ENCODE data around the gene PLB1.
A peak's percentile ranks its signal among the peaks of the same experiment; 100 is the strongest.

The PLB1 gene

DNA sequence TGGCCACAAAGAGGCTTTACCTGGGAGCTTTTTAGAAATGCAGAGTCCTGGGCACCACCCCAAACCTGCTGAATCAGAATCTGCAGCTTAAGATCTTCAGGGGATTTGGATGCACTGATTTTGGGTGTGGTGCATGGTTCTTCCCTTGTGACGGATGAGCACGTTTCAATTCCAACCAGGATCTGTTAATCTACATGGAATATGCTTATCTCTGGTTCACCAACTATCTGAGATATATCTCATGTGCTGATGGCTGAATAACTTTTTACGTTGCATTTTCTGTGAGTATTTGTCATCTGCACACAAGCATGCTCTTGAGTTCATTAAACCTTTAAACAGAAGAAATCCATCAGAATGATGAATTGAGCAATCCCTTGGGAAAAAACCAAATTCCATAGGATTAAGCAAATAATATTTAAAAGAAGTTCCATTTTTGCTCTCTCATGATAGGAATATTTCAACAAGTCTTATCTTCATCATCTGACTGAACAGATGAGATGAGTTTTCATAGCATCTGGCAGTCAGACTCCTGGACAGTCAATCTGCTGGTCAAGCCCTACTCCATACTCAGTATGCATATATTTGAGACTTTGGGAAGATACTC lies 120.6 kb downstream of the PLB1 start:
- DNase-seq = no peak

DNA sequence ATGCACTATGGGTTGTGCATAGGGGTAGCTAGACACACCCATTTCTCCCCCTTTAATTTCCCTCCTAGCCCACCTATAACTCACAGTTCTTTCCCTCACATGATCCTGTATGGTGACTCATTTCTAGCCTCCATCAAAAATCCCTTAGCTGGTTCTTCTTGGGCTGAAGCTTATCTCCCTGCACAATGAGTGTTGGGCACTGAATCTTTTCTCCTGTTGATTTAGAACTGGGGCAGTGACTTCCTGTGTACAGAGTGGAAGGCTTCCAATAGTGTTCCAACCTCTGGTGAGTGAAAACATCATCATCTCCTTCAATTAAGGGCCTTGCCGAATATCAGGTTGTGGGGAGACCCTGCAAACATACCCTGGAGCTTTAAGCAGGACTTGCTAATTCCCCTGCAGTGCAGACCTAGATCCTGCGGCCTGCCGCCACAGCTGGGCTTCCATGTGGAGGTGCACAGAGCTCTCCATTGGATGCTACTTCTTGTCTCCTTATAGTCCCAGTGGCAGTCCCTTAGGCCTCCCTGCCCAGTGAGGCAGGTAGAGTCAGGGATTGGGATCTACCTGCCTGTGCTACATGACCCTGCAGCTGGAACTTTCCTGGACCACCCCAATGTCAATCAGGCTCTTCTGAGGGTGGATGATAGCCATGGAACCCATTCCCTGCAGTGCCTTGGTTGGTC lies 121.8 kb downstream of the PLB1 start:
- no peak for DNase-seq

DNA sequence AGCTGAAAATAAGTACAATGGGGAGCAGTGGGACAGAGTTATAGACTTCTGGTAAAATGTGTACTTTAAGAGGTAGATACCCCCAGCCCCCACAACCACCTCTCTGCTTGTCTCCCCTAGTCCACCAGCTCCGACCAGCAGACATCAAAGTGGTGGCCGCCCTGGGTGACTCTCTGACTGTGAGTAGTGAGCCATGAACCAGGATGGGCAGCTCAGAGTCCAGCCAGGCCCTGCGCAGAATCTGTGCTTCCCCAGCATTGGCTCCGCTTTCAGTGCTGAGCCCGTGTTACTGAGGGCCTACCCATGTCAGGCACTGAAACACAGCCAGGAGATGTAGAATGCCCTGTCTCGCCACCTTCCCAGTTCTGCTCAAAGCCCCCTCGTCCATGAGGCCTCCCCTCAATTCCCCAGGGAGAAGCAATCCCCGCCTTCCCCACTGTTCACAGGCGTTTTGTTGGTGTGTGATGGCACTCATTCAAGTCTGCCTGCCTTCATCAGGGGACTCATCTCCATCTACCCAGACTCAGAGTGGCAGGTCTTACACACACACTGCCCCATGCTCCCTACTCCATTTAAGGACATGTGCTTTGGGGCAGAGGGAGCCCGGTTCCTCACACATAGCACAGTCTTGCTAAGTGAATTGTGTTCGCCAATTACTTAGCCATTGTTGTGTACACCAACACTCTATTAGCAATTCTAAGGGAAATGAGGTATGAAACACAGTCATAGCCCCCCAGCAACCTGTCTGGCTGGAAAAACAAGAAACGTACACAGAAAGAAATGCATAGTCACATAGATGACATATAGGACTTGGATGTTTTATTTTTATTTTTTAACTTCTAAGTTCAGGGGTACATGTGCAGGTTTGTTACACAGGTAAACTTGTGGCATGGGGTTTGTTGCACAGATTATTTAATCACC lies 122.6 kb downstream of the PLB1 start:
- DNase-seq = no peak

DNA sequence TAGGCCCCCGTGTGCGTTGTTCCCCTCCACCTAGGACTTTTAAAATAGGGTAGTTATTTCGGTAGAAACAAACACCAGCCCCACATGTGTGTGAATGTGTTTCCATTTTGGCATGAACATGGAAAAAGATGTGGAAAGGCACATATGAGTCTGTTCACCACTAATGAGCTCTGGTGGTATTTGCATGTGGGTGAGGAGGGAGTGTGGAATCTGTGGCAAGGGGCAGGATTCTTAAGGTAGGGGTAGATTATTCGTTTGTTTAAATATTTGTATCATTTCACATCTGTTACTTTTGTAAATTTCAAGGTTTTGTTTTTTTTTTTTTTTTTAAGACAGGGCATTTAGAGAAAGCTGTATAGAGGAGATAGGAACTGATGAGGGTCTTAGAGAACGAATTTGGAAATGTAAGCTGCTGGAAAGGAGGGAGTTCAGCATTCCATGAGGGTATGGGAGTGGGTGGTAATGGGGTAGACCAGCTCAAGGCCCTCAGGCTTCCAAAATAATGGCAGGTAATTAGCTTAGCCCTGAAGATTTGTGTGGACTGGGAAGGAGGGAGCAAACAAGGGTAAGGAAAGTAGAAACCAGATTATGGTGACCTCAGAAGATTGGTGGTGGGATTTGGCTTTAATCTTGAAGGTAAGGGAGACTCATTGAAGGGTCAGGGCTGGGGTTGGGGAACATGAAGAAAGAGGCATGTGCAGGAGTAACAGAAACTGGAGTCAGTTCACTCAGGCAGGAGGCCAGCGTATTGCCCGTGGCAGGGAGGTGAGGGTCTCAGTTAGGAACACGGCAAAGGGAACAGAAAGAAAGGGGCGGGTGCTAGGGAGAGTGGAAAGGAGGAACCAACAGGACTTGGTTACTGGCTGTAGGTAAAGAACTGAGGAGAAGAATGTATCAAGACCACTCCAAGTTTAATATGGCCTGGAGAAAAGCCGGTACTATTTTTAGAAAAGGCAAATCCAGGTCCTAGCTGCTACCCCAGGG lies 123.6 kb downstream of the PLB1 start:
- DNase-seq = no peak

DNA sequence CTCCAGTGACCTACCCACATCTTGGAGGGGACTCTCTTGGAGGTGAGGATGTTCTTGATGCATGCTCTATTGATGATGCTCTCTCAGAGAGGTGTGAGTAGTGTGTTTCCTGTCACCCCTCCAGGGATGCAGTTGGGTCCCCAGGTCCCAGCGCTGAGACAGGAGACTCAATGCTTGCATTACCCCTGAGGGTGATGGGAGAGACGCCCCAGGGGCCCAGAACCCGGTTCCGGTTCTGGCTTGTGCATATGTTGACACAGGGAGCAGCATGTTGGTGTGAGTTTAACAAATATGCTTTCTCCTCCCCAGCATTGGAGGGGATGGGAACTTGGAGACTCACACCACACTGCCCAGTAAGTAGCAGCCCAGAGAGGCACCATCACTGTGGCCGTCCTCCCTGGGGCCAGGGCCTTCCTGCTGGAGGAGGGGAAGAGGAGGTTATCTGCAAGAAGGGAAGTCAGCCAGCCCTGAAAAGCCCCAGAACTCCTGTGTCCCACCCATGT lies 124.5 kb downstream of the PLB1 start:
- no peak for DNase-seq

DNA sequence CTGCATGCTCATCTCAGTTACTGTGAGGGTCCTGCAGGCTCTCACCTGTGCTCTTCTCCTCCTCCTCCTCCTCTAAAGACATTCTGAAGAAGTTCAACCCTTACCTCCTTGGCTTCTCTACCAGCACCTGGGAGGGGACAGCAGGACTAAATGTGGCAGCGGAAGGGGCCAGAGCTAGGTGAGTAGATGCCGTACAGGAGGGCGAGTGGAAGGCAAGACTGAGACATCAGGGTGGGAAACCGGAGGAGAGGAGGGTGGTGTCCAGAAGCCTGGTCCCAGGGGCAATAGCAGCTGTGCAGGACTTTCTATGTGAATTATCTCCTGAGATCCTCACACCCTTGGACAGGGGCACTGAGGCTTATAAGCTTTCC lies 124.9 kb downstream of the PLB1 start:
- no peak for DNase-seq

DNA sequence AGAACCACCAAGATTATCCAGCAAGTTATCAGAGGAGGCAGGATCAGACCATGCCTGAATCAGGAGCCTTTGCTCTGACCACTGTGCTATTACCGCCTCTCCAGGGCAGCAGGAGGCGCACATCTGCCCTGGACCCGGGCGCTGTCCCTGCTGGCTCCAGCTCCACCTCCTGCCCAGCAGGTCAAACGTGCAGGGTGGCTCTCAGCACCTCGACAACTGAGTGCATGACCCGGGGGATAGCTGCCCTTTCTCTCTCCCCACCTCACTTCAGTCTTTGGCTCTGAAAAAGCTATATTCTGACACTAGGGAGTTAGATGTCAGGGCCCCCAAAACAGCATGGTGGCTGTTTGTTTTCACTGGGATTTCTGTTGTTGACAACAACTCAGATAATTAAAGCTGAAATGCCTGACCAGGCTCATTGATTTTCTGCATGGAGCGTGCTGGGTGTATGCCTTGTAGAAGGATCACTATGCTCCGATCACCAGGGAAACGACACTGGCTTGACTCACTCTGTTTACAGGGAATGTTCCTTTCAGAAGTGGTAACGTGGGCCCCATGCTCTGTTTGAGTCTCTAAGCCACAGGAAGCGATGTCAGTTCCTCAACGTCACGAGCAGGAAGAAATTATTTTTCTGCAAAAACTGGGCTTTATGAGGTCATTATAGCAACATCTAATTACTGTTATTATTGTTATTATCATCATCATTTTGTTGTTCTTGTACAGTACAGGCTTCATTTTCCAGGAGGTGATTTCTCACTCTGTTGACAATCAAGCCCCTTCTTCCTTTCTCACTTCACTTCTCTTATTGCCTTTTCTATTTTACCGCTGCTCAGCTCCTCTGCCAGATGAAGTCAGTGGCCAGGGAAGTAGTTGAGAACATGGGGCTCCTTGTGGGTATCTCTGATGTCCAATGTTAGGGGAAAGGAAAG lies 125.6 kb downstream of the PLB1 start:
- peak; percentile 91 for DNase-seq

DNA sequence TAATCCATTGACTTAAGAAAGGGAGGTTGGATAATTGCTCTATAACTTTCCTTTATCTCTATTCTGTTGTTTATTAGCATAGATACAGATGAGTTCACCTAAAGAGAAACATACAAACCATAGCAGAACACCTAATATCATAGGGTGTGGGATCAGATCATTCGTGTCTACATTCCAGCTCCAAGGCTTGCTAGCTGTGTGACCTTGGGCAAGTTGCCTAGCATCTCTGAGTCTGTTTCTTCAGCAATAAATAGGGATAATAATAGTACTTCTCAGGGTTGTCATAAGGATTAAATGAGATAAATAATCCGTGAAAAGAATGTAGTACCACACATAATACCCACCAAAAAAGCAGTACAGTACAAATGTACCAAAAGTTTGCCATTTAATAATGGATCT lies 126.2 kb downstream of the PLB1 start:
- DNase-seq = no peak

DNA sequence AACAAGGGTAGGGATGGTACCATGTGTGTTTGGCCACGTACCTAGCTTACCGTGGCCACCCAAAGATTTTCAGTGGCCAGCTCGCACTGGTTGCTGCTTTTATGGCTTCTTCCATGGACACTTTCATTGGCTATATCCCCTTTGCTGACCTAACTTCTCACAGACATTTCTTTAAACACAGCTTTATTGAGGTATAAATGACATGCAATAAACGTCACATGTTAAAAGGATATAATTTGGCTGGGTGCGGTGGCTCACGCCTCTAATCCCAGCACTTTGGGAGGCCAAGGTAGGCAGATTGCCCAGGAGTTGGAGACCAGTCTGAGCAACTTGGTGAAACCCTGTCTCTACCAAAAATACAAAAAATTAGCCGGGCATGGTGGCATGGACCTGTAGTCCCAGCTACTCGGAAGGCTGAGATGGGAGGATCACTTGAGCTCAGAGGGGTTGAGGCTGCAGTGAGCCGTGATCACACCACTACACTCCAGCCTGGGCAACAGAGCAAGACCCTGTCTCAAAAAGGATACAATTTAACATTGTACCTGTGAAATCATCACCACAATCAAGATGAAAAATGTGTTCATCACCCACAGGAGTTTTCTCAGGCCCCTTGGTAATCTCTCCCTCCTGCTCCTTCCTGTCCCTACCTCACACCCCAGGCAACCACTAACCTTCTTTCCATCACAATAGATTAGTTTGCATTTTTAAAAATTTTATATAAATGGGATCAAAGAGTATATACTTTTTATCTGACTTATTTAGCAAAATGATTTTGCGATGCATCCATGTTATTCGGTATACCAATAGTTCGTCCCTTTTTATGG lies 127.9 kb downstream of the PLB1 start:
- no peak for DNase-seq

DNA sequence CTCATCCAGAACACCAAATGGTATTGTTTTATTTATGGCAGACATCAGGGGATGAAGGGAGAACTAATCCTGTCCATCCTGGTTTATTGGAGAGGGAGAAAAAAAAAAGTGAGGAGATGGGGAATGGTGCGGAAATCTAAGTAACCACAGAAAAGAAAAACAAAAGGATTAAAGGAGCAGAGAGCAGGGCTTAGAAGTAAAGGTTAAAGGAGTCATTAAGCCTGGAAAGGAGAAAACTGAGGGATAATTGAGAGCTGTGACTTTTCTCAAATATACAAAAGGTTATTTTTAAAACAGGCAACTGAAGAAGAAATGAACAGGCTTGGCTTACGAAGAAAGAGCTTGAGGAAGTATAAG lies 128.6 kb downstream of the PLB1 start:
- DNase-seq = no peak

DNA sequence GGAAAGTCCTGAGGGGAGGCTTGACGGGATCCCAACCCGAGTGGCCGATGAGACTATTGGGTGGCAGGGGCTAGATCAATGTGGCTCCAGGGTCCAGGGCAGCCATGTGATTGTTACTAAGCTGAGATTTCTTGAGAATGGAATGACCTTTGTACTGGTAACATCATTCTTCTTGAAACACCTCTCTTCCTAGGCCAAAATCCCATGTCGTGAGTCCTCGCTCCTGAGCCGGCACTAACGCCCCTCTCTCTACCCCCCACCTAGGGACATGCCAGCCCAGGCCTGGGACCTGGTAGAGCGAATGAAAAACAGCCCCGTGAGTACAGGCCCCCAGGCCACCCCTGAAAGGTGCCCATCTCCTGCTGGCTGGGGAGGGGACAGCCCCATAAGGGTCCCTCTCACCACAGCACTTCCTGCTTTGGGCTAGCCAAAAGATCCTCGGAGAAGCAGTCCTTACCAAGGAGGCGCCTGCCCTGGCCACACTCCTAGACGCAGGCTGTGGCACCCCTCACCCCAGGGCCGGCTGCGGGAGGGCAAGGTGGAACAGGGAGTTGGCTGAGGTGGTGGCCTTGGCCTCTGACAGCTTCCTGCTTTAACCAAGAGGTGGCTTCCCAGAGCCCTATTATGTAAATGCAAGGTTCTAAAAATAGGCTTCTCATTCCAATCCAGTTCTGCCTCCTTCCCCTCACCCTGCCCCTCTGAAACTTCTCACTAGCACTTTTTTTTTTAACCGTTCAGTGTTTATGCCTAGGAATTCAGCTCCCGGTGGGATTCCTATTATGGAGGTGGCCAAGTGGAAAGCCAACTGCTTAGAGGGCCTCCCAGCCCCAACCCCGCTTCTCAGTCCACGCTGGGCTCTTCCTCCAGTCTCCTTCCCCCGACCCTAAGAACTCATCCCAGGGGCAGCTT lies 129.2 kb downstream of the PLB1 start:
- peak; percentile 74 for DNase-seq

DNA sequence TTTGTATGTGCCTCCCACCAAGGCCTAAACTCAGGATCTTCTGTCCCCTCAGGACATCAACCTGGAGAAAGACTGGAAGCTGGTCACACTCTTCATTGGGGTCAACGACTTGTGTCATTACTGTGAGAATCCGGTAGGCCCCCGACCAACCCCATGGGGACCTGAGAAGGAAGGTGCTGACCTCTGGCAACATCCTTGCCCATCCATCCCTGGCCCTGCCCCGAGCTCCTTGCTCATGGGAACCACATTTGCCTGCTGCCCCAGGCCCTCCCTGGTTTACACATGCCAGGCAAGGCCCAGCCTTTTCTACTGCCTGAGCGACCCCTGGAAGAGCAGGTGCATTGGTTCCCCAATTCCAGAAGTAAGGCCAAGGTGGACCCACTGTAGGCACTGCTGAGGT lies 130.5 kb downstream of the PLB1 start:
- no peak for DNase-seq

DNA sequence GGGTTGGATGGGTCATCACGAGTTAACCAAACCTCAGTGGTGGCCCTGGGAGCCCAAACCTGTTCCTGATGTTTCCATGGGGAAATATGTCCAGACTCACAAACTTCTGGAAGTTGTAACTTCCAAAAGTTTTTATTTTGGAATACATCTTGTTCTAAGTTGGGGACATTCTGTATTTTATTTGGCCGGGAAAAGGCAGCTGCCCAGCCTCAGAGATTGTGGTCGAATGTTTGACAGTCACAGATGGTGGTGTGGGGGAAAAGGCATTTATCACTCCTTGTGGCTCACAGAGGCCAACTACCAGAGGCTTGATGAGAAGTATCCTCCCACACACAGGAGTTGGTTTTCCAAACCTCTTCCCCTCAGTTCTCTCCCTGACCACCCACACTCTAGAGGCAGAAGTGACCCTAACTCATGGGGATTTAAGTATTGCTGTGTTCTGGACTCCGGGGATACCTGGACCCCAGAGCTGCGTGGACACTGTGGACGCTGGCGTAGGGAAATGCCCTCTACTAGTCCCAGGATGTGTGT lies 131.1 kb downstream of the PLB1 start:
- DNase-seq = peak; percentile 62

DNA sequence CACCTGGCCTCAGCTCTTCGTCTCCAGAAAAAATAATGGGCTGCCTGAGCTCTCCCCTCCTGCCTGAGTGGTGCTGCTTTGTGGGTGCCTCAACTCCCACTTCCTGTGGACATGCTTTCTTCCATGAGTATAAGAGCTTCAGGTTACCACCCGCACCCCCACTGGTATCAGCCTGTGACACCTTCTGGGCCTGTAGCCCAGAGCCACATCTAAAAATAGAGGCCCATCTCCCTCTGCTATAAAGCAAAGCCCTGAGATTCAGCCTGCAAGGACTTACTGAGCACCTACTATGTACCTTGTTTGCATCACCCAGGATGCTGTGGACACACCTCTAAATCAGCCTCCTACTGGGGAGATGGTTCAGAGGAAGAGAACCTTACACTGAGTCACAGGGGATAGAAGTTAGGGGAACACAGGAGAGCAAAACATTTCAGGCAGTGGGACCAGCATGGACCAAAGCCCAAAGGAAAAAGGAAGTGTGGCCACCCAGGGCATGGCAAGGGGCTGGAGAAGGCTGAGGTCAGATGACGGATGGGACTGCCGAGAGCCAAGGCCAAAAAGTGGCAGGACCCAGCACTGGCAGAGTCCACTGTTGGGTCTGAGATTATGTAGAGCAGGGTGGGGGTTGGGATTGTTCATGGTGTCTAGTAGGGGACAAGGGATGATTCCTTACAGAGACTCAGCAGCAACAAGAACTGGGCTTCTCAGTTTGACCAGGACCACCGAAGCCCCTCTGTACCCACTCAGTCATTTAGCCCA lies 132.0 kb downstream of the PLB1 start:
- DNase-seq = no peak

DNA sequence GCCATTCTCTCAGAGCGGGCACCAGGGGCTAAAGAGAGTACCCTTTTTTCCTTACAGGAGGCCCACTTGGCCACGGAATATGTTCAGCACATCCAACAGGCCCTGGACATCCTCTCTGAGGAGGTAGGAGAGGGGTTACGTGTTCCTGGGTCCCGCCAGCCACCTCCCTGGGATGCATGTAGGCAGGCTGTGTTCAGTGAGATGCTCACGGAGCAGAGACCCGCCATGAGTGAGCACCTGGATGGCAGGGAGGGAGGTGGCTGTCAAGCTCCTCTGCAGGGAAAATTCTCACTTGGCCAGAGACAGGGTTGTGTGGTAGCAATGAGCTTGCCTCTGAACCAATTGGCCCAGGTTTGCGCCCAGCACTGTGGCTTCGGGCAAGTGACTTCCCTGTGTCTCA lies 132.6 kb downstream of the PLB1 start:
- DNase-seq = no peak

DNA sequence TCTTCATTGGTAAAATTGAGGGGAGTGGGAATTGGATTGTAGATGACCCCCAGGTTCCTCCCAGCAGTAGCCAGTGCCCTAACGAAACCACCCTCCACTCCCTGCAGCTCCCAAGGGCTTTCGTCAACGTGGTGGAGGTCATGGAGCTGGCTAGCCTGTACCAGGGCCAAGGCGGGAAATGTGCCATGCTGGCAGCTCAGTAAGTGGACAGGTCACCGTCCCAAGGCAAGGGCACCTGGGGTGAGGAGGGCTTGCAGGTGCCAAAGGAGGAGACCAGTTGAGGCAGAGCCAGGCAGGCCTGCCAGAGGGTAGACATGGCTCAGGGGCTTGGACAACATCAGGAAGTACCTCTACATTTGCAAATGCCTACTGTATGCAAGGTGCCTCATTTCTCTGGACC lies 133.1 kb downstream of the PLB1 start:
- DNase-seq = no peak

DNA sequence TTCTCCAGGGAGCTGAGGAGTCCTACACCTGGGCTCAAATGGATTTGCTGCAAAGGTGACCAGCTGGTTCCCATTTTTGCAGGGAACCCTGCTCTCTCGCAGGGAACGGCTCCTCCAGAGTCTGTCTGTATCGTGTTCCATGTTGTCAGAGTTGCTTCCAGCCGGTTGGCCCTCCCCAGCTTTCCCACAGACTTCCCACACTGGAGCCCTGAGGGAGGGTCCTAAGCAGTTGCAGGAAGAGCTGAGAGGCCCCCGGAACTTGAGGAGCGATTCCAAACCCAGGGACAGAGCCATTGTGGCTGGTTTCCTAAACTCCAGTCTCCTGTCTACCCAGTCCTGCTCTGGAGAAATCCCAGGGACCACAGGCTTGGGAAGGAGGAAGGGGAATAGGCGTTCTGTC lies 134.1 kb downstream of the PLB1 start:
- peak; percentile 55 for DNase-seq

DNA sequence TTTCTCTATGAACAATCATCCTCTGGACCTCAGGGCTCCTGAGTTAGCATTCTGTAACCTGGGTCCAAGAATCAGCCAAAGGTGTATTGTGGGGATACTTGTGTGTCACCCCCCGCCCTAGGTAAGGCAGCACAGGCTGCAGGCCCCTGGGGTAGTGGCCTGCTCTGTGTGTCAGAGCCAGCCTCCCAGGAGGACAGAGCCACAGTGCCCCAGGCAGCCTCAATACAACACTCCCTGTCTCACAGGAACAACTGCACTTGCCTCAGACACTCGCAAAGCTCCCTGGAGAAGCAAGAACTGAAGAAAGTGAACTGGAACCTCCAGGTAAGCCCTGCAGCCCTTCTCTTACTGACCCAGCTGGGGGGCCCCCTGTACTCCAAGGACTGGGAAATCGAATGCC lies 134.5 kb downstream of the PLB1 start:
- DNase-seq = no peak
